GM21360 (cell line): ENCODE results near the gene CPSF3.
"Not testable (repeated sequence)": the region's sequence is repeated elsewhere in the genome, so short reads cannot be mapped to it uniquely, and the experiment has no call there.

Source experiments
- ATAC-seq: cut with Tn5 transposase; IDR thresholded peaks from one replicate; pipeline ENCODE4 v1.9.1; 2021; ENCODE audit warnings: mild to moderate bottlenecking, moderate library complexity; ENCODE audit not compliant: unreplicated experiment

Gene CPSF3

GRCh38 chr2:9497017-9497416 lies 73.6 kb downstream of the CPSF3 start:
- ATAC-seq: no peak

- no peak for ATAC-seq
Measured at GRCh38 chr2:9498210-9498609, 74.8 kb downstream of the CPSF3 start.

GRCh38 chr2:9508931-9509330 lies 85.5 kb downstream of the CPSF3 start:
- ATAC-seq: no peak

GRCh38 chr2:9513946-9514345 lies 90.5 kb downstream of the CPSF3 start:
- not testable (repeated sequence) for ATAC-seq

GRCh38 chr2:9517118-9517782 lies 93.8 kb downstream of the CPSF3 start:
- ATAC-seq: no peak

GRCh38 chr2:9518163-9518562 lies 94.7 kb downstream of the CPSF3 start:
- ATAC-seq: no peak

- ATAC-seq: no peak
Measured at GRCh38 chr2:9518780-9519179, 95.3 kb downstream of the CPSF3 start.

GRCh38 chr2:9519250-9519649 lies 95.8 kb downstream of the CPSF3 start:
- ATAC-seq: no peak
